Activated gamma-delta T cell treated with anti-CD3 and anti-CD28 coated beads, Interleukin-2, amount 50 U/mL, for 16 hours (primary cell): ENCODE results near the gene PTPRK.

Experiments used
- DNase-seq: peaks from one replicate; pipeline ENCODE4 v3.0.0-alpha.2; 2020; ENCODE audit warnings: low read depth

The PTPRK gene

GRCh38 chr6:128520436-128521281 is at the start of gene PTPRK:
Gene PTPRK, minus strand, starts transcription at chr6:128520599. Its CDS starts 241 bp downstream, at chr6:128520358.
- peak; percentile 76 for DNase-seq

DNA sequence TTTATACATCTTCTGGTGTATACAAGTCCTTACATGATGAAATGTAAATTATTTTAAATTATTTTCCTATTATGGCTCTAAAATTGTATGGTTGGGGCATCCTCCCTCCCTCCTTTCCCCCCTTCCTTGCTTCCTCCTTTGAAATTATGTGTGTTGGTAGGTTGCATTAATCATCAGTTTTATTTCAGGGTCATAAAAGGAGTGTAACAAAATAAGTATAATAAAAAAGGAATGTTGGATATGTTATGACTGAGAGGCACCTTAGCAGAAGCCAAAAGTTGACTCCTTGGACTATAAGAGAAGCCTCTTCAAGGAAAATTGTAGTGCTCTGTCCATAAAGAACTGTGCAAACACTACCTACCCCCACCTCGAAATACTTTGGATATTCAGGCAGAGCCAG is 46.6 kb upstream of the PTPRK start:
- no peak for DNase-seq

- DNase-seq: no peak
Observed at GRCh38 chr6:128560966-128561365, 40.6 kb upstream of the PTPRK start.

DNA sequence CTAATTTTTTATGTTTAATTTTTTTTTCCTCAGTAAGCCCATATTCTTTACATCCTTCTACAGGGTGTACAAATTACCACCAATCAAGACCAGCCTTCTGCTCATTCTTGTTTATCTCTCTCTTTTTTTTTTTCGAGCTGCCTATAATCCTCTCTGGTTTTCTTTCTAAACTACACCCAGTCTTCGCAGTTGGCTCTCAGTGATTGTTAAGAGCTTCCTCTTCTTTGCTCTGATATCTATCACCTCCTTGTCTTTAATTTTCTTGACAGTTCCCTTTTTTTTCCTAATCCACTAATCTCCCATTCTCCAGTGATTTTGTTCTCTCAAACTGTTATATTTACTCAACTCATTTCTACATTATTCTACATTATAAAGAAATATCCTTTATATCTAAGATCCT is 38.5 kb upstream of the PTPRK start:
- no peak for DNase-seq

DNA sequence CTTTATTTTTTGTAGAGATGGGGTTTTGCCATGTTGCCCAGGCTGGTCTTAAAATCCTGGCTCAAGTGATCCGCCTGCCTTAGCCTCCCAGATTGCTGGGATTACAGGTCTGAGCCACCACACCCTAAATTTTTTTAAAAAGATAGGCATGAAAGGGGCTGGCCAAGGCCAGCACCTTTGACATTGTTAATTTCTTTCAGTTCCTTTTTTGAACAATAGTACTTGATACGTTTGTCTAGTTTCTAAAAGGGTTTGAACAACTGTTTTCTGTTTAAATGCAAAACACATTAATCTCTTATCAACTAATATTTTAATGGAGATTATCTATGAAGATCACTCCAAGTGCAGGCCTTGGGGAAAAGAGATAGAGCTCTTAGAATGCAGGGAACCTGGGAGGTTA is 37.6 kb upstream of the PTPRK start:
- DNase-seq: no peak

- no peak for DNase-seq
Observed at GRCh38 chr6:128557081-128557480, 36.7 kb upstream of the PTPRK start.

DNA sequence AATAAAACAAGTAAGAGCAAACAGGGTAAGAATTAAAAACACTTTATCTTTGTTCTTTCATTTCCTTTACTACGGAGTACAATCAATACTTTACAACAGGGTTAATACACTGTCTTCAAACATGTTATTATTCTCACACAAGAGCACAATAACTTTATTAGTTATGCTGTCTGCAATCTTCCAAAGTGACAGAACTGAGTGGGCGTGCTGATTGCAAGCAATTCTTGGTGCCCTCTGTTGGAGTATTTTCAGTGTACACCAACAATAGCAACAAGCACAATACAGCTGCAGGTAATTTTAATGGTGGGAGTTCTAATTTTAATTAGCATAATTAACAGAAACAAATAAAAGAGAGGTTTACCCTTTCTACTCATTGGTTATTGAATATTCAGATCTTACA is 33.9 kb upstream of the PTPRK start:
- no peak for DNase-seq

DNA sequence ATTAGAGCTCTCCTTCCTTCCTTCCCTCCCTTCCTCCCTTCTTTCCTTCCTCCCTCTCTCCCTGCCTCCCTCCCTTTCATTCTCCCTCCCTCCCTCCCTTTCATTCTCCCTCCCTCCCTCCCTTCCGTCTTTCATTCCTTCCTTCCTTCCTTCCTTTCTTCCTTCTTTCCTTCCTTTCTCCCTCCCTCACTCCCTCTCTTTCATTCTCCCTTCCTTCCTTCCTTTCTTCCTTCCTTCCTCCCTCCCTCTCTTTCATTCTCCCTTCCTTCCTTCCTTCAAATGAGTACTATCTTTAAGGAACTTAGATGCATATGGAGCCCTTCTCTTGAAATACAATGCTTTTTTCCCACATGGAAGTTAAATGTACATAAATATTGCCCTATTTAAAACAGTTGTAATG is 20.9 kb upstream of the PTPRK start:
- no peak for DNase-seq

GRCh38 chr6:128538763-128539162 is 18.4 kb upstream of the PTPRK start:
- no peak for DNase-seq

DNA sequence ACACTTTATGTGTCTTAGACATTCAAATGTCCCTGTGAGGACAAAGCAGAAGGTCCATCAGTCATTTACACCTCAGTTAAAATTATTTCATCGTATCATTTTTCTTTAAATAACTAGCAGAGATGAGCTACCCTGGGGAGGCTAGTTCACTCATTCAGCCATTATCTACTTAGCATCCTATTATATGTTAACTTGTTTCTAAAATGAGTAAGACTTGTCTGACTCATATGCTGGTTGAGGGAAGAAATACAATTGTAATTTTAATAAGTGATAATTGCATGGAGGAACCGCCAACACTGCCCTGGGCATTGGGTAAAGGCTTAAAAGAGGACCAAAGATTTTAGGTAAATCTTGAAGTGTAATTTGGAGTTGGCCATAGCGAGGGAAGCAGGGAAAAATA is 12.4 kb upstream of the PTPRK start:
- DNase-seq: no peak

DNA sequence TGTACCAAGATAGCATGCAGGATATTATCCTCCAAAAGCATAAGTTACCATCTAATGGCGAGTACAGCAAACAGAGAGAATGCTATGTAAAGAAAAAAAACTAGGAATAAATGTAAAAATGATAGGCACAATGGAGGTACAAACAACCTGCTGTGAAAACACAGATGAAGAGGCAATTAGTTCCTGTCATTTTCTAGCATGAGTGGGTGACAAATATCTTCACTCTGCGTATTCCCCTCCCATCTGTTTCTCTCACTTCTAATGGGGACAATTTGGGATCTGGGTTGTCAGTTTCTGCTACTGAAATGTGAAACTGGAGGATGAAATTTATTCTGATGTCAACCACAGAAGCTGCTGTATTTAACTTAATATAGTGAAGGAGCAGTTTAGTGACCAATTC is 11.7 kb upstream of the PTPRK start:
- DNase-seq: no peak

GRCh38 chr6:128531696-128532095 is 11.3 kb upstream of the PTPRK start:
- DNase-seq: no peak

DNA sequence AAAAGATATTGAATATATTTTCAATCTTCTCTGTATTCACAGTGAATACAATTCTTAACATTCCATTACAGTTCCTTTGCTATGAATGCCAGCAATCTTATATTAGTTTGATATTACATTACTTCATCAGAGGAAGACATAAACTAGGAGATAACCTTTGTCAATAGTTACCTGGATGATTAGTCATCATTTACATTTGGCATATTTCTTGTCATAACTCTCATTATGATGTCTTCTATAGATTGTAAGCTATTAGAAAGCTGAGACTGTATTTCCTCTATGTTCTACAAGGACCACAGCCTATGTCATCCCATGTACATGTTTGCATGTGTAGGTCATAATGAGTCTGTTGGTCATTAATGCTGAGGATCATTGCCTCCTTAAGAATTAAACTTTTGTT is 7.8 kb upstream of the PTPRK start:
- no peak for DNase-seq

- DNase-seq: no peak
Observed at GRCh38 chr6:128527375-128527774, 7.0 kb upstream of the PTPRK start.

- DNase-seq: no peak
Observed at GRCh38 chr6:128526152-128526914, 5.9 kb upstream of the PTPRK start.

- no peak for DNase-seq
Observed at GRCh38 chr6:128525406-128525805, 5.0 kb upstream of the PTPRK start.

GRCh38 chr6:128521282-128521632 is 858 bp upstream of the PTPRK start:
- no peak for DNase-seq

GRCh38 chr6:128519931-128520435 is 416 bp downstream of the PTPRK start:
- peak; percentile 14 for DNase-seq

- peak; percentile 1 for DNase-seq
Observed at GRCh38 chr6:128519132-128519930, 1.1 kb downstream of the PTPRK start.

GRCh38 chr6:128518434-128519131 is 1.8 kb downstream of the PTPRK start:
- no peak for DNase-seq

DNA sequence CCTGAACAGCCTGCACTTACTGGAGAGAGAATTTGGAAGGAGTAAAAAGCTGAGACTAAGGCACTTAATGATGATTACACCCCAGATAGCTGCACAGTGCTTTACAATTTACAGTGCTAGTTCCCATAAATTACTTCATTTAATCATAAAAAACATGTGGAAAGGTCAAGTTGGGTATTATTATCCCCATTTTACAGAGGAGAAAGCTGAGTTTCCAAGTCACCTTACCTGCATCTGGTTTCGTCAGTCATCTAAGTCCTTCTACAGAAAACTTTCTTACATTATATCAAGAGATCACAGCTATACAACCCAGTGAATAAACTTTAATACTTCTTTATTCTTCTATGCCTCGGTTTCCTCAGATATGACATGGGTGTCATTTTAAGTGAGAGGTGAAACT is 3.3 kb downstream of the PTPRK start:
- DNase-seq: no peak

- DNase-seq: no peak
Observed at GRCh38 chr6:128516514-128516898, 3.9 kb downstream of the PTPRK start.
